ENCODE data around the gene CDCA7. TPM values are rescaled to one million over a fixed set of nuclear protein-coding genes. Genes with fewer than 3 reads are reported as not detected.

CDCA7 gene
- polyA plus RNA-seq, 1 donor from 2014 or later = 0.27 TPM

GRCh38 chr2:173339807-173340206, 14.9 kb upstream of the CDCA7 start:
- no peaks in the 10 kb centered on the region for H3F3A ChIP-seq (ENCODE audit: insufficient read depth, low read length, poor library complexity, severe bottlenecking)
- no peak overlapping the region for H3K4me2 ChIP-seq (ENCODE audit: low read length)
- no peaks in the 10 kb centered on the region for H3K36me3 ChIP-seq (ENCODE audit: insufficient read depth, low read length)
- no peaks in the 10 kb centered on the region for H4K20me1 ChIP-seq (ENCODE audit: insufficient read depth)
- H3K9me3 ChIP-seq (ENCODE audit: low read length) = no peaks in the 10 kb centered on the region
- TF ChIP-seq EZH2 (IDR thresholded peaks at IDR 0.05; ENCODE audit: borderline replicate concordance, insufficient read depth, low read length, poor library complexity, severe bottlenecking) = no peak
- TF ChIP-seq POLR2AphosphoS5 (IDR thresholded peaks at IDR 0.05) = no peak
- no peak for TF ChIP-seq REST (IDR thresholded peaks at IDR 0.05; ENCODE audit: borderline replicate concordance)
- TF ChIP-seq TAF1 (IDR thresholded peaks at IDR 0.05; ENCODE audit: low read depth) = no peak
- no peak for TF ChIP-seq MXI1 (conservative IDR thresholded peaks at IDR 0.05; ENCODE audit: poor library complexity, severe bottlenecking)
- no peak for TF ChIP-seq EP300 (conservative IDR thresholded peaks at IDR 0.05; ENCODE audit: poor library complexity, severe bottlenecking)
- no peak for TF ChIP-seq RAD21 (conservative IDR thresholded peaks at IDR 0.05)
- no peak for TF ChIP-seq SMC3 (conservative IDR thresholded peaks at IDR 0.05; ENCODE audit: poor library complexity)
- TF ChIP-seq CTCF (IDR thresholded peaks at IDR 0.05; ENCODE audit: poor library complexity, severe bottlenecking) = no peak
- H3K27ac ChIP-seq (ENCODE audit: low read length) = no peak overlapping the region
- H3K9ac ChIP-seq (ENCODE audit: low read length) = no peak overlapping the region
- no peaks in the 10 kb centered on the region for H3K27me3 ChIP-seq (ENCODE audit: insufficient read depth, low read depth, low read length)
- H3K9me2 ChIP-seq (ENCODE audit: insufficient read depth, low read length) = no peaks in the 10 kb centered on the region
- no peak overlapping the region for H3K4me3 ChIP-seq (ENCODE audit: low read length)
- H3K79me2 ChIP-seq (replicated peaks; ENCODE audit: insufficient read depth, low read length) = no peaks in the 10 kb centered on the region
- no peak overlapping the region for H2AFZ ChIP-seq (ENCODE audit: low read depth, low read length)

GRCh38 chr2:173343921-173344320, 10.8 kb upstream of the CDCA7 start:
- H3K9me3 ChIP-seq (ENCODE audit: low read length) = no peaks in the 10 kb centered on the region
- H3K27me3 ChIP-seq (ENCODE audit: insufficient read depth, low read depth, low read length) = peaks cover 4% of the 10 kb centered on the region
- no peaks in the 10 kb centered on the region for H3K79me2 ChIP-seq (replicated peaks; ENCODE audit: insufficient read depth, low read length)
- TF ChIP-seq SMC3 (conservative IDR thresholded peaks at IDR 0.05; ENCODE audit: poor library complexity) = no peak
- no peak for TF ChIP-seq RAD21 (conservative IDR thresholded peaks at IDR 0.05)
- TF ChIP-seq MXI1 (conservative IDR thresholded peaks at IDR 0.05; ENCODE audit: poor library complexity, severe bottlenecking) = no peak
- no peak for TF ChIP-seq EP300 (conservative IDR thresholded peaks at IDR 0.05; ENCODE audit: poor library complexity, severe bottlenecking)
- no peak for TF ChIP-seq REST (IDR thresholded peaks at IDR 0.05; ENCODE audit: borderline replicate concordance)
- TF ChIP-seq CTCF (IDR thresholded peaks at IDR 0.05; ENCODE audit: poor library complexity, severe bottlenecking) = no peak
- no peak for TF ChIP-seq EZH2 (IDR thresholded peaks at IDR 0.05; ENCODE audit: borderline replicate concordance, insufficient read depth, low read length, poor library complexity, severe bottlenecking)
- TF ChIP-seq POLR2AphosphoS5 (IDR thresholded peaks at IDR 0.05) = no peak
- no peak for TF ChIP-seq TAF1 (IDR thresholded peaks at IDR 0.05; ENCODE audit: low read depth)
- H3K36me3 ChIP-seq (ENCODE audit: insufficient read depth, low read length) = no peaks in the 10 kb centered on the region
- H3K4me3 ChIP-seq (ENCODE audit: low read length) = no peak overlapping the region
- no peaks in the 10 kb centered on the region for H4K20me1 ChIP-seq (ENCODE audit: insufficient read depth)
- H3K9me2 ChIP-seq (ENCODE audit: insufficient read depth, low read length) = no peaks in the 10 kb centered on the region
- H3F3A ChIP-seq (ENCODE audit: insufficient read depth, low read length, poor library complexity, severe bottlenecking) = no peaks in the 10 kb centered on the region
- H3K27ac ChIP-seq (ENCODE audit: low read length) = no peak overlapping the region
- no peak overlapping the region for H2AFZ ChIP-seq (ENCODE audit: low read depth, low read length)
- no peak overlapping the region for H3K9ac ChIP-seq (ENCODE audit: low read length)
- no peak overlapping the region for H3K4me2 ChIP-seq (ENCODE audit: low read length)
